Stromal cell of bone marrow (primary cell): ENCODE data around the gene ZNF407.

ENCODE experiments used
- DNase-seq: peaks from one replicate; pipeline ENCODE4 v3.0.0-alpha.2; 2012; ENCODE audit warnings: low read depth

Gene ZNF407

DNA sequence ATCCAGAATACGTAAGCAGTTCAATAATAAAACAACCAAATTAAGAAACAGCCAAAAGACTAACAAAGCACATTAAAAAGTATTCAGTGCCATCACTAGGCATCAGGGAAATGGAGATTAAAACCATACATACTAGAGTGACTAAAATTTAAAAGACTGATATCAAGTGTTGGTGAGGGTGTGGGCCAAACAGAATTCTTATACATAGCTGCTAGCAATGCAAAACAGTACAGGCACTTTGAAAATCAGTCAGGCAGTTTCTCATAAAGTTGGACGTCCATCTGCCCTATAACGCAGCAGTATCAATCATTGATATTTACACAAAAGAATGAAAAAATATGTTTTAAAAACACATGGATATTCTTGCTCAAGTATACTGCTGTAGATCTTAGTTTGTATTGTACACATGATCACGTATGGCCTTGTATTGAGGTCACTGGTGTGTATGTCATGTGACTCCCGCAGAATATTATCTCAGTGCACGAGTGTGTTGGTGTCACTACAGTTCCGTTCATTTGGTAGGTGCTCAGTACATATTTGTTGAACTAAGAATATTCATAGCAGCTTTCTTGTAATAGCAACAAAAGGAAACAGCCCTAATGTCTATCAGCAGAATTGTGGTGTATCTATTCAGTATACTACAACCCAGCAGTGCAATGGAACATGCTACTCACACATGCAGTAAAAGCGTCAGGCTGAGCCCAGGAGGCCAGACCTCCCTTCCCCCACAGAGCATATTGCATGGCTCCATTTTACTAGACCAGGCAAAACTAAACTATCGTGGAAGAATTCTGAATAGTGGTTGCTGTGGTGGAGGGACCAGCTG, 28.6 kb downstream of the ZNF407 start:
- DNase-seq = no peak

DNA sequence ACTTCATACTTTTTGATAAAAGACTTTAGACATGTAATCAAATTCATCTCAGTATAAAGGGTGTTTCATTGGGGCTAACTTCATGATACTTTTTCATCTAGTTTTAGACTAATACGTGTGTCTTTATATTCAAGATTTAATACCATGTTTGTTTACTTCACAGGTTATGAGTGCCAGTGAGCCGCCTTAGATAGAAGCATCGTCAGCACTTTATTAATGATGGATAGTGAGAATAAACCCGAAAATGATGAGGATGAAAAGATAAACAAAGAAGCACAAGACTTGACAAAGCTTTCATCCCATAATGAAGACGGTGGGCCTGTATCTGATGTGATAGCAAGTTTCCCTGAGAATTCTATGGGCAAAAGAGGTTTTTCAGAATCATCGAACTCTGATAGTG, 33.1 kb downstream of the ZNF407 start:
- DNase-seq = no peak

DNA sequence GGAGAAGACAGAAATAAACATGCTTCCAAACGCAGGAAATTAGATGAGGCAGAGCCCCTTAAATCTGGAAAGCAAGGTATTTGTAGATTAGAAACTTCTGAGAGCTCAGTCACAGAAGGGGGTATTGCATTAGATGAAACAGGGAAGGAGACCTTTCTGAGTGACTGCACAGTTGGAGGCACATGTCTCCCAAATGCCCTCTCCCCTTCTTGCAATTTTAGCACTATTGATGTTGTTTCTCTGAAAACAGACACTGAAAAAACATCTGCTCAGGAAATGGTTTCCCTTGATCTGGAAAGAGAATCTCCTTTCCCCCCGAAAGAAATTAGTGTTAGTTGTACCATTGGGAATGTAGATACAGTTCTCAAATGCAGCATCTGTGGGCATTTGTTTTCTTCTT, 33.5 kb downstream of the ZNF407 start:
- DNase-seq = no peak

DNA sequence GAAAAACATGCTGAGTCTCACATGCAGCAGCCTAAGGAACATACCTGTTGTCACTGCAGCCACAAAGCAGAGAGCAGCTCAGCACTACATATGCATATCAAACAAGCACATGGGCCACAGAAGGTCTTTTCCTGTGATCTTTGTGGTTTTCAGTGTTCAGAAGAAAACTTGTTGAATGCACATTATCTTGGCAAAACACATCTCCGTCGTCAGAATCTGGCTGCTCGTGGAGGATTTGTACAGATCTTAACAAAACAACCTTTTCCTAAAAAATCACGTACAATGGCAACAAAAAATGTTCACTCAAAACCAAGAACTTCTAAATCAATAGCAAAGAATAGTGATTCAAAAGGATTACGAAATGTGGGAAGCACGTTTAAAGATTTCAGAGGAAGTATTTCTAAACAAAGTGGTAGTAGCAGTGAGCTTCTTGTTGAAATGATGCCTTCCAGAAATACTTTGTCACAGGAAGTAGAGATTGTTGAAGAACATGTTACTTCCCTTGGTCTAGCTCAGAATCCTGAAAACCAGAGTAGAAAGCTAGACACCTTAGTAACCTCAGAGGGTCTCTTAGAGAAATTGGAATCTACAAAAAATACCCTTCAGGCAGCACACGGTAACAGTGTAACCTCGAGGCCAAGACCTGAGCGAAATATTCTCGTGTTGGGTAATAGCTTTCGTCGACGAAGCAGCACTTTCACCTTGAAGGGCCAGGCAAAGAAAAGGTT, 34.1 kb downstream of the ZNF407 start:
- no peak for DNase-seq

DNA sequence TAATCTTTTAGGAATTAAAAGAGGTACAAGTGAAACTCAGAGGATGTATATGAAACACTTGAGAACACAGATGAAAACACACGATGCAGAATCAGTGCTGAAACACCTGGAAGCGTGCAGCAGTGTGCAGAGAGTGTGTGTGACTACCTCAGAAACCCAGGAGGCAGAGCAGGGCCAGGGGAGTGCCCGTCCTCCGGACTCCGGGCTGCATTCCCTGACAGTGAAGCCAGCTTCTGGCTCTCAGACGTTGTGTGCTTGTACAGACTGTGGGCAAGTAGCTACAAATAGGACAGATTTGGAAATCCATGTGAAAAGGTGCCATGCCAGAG, 34.6 kb downstream of the ZNF407 start:
- no peak for DNase-seq

DNA sequence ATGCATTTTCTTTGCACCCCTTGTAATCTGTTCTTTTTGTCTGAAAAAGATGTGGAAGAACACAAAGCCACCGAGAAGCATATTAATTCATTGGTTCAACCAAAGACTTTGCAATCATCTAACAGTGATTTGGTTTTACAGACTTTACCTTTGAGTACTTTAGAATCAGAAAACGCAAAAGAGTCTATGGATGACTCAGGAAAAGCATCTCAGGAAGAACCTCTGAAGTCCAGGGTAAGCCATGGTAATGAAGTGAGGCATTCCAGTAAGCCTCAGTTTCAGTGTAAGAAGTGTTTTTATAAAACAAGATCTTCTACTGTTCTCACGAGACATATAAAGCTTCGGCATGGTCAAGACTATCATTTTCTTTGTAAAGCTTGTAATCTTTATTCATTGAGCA, 35.2 kb downstream of the ZNF407 start:
- no peak for DNase-seq

DNA sequence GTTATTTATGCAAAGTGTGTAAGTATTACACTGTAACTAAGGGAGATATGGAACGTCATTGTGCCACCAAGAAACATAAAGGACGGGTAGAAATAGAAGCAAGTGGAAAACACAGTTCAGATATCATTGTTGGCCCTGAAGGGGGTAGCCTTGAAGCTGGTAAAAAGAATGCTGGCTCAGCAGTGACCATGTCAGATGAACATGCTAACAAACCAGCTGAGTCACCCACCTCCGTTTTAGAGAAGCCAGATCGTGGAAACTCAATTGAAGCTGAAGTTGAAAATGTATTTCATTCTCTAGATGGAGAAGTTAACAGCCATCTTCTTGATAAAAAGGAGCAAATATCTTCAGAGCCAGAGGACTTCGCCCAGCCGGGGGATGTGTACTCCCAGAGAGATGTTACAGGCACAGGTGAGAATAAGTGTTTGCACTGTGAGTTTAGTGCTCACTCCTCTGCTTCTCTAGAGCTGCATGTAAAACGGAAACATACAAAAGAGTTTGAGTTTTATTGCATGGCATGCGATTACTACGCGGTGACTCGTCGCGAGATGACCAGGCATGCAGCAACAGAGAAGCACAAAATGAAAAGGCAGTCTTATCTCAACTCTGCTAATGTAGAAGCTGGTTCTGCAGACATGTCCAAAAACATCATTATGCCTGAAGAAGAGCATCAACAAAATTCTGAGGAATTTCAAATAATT, 36.1 kb downstream of the ZNF407 start:
- DNase-seq = no peak

DNA sequence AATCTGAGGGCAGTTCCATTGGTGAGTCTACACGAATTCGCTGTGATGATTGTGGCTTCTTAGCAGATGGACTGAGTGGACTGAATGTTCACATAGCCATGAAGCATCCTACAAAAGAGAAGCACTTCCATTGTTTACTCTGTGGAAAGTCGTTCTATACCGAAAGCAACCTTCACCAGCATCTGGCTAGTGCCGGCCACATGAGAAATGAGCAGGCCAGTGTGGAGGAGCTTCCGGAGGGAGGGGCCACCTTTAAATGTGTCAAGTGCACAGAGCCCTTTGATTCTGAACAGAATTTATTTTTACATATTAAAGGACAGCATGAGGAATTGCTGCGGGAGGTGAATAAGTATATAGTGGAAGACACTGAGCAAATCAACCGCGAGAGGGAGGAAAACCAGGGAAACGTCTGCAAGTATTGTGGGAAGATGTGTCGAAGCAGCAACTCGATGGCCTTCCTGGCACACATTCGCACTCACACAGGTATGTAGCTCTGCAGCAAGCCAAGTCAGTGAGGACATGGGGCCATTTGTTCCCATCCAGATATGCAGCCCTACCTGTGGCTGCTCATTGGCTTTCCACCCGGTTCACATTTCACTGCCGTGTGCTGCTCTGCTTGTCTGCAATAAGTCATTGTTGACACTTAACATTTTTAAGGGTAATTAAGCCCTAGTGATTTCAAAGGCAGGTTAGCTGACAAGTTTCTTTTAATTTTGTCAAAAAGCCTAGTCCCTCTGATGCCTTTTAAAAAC, 37.7 kb downstream of the ZNF407 start:
- no peak for DNase-seq

DNA sequence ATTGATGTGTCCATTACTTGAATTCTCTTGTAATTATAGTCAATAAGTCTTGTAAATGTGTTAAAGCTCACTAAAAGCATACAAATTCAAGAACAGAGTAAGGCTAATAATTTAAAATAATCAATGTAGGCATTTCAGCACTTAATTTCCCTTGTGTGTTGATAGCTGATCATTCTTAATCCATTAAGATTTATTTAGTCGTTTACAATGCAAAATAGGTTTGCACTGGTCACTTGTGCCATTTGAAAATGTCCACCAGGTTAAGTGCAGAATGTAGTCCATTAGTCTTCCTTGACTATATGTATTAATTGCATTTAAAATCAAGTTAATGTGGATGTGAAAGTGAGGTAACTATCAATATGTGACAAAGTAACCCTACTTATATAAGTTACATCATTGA, 39.4 kb downstream of the ZNF407 start:
- DNase-seq = no peak

DNA sequence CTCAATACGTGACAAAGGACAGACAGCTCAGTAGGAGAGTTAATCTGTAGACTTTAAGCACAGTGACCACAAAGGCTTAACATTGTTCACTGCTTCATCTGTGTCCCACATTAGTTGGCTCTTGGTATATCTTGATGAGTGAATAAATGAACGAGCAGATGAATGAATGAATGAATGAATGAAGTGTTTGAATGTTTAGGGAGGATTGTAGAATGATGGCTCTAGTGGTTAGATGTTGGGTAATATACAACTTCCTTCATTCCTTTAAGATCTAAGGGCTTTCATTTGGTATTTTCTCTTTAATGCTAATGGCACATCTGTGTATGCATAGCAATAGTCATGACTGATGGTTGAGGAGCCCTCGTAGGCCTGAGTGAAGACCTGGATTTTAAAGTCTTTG, 40.5 kb downstream of the ZNF407 start:
- no peak for DNase-seq

DNA sequence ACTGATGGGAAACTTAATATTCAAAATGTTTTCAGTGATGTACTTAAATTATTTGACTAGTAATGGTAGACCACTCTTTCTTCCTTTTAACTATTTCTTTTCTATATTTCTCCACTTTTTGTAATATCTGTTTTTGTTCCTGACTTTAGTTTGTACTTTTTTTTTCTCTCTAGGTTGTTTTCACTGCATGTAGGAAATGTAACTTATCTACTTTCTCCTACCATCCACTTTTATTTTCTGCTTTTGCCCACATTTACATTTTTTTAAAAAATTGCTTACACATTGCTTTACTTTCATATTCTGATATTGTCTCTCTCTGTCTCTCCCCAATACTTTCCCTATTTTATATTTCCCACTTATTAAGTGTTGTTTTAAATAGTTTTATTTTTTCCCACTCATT, 47.0 kb downstream of the ZNF407 start:
- no peak for DNase-seq

DNA sequence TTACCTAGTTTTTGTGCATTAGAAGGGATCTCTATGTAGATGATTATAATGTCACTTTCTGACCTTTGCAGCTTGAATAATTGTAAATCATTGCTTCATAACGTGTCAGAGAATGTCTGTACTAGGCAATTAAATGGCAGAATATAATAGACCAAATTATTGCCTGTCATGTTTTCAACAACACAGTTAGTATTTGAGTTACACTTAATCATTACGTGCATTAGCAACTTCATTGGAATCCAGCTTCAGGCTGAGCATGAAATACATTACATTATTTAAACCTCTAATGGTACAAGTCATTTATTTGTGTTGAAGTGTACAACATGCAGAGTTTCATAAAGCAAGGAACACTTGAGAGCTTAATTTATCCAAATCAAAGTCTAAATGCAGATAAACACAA, 48.0 kb downstream of the ZNF407 start:
- no peak for DNase-seq

DNA sequence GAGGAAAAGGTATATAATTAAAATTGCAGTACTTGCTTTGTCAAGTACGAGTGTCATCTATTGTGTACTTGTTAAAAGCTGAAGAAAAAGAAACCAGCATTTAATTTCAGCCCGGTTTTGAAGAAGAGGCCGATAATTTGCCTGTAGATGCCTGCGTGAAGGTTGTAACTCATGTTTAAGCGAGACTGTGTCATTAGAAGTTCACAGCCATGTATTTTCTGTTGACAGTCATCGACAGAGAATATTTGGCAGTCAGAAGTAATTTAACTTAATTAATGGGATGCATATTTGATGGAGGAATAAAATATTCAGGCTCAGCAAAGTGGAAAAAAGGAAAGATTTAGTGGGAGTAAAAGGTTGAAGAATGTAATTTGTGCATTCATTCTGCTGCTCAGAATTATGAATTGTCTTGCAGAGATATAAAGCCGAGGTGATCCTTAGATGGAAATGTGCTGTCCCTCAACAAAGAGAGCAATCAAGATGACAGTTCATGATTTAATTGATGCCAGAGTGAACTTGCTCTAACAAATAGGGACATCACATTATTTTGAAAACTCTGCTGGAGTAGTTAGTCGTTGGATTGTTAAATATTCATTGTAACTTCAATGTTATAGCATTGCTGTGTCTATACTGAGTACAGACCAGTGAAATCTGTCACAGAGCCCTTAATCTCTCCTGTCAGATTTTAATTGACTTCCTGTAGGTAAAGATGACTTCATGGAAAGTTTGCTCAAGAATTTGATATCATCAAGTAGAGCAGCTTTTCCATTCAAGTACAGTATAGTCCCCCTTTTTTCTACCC, 53.9 kb downstream of the ZNF407 start:
- DNase-seq = no peak

DNA sequence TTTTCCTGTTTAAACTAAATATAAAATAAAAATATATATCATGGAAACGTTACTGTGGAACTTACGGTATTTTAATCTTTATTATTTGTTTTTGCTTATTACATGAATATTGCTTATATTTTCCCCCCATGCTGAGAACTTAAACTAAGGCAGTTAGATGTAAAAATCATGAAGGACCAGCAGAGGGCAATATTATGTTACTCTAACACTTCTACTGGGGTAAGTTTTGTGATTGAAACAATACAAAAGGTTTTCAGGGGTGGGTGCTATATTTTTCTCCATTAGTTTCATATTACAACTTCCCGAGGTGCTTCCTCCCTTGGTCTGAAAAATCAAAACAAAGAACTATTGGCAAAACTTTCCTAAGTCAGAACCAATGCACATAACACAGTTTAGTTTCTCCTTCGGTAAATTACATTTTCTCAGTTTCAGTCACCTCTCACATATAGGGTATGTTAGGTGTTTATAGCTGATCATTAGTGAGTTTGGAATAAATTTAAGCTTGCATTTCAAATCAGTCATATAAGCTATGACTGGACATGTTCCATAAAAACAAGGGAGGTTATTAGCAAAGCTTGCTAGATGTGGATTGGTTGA, 54.8 kb downstream of the ZNF407 start:
- DNase-seq = peak; percentile 23

DNA sequence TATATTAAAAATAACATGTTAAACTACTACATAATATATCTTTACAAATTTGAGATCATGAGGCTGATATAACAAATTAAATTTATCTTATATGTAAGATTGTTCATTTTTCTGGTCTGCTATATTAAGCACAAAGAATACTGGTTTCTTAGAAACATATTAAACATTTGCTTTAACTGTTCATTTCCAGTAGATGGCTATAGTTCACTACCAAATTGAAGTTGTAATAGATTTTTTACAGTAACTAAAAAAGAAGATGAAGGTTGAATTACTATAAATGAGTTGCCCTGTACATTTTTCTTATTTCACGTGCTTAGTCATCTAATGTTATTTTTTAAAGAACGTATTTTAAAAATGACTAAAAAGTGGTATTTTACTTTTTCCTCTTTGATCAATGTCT, 57.0 kb downstream of the ZNF407 start:
- DNase-seq = peak; percentile 19

DNA sequence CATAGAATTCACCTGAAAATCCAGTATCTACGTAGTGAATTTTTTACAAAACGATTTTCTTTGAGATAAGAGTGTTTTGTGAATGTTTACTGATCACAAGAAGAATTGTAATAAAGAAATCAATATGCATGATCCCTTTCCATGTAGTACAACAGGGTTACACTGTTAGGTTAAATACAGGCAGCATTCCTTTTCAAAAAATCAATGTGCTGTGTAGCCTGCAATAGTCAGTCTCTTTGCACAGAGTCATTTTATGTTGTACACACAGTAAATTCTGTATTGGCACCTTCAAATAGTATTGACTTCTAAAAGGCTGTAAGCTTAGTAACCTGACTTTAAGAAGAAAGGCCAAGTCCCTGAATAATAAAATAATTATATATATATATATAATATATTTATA, 63.3 kb downstream of the ZNF407 start:
- DNase-seq = no peak

DNA sequence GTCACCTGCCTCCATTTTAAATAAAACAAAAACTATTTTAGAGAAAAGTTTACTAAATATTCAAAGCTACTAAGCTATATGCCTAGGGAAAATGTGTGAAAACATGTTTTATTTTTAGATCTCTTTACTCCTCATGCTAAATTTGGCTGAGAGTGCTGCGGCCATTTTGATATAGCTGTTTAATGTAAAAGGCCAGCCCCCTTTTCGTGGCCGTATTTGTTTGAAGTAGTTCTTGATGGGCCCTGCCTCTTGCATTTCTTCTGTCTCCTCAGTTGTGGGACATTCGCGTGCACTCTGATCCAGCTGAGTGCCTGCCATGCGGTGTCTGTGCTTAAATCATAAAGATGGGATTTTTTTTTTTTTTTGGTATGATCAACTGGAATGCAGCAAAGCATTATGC, 64.0 kb downstream of the ZNF407 start:
- no peak for DNase-seq

DNA sequence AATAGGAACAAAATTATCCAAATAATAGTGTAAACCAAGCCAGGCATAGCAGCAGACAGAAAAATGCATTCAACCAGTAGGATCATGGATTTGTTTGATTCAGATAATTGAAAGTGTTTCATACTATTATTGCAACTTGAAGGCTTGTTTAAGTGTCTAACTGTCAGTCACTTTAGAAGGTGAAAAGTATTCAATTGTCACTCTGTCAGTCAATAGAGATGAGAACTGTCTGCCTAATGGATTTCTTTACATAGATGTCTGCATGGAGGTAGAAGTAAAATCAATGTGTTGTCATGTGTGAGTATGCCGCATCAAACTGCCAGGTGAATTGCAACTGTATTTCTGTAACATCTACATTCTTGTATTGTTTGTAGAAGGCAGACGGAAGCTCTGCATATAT, 65.0 kb downstream of the ZNF407 start:
- no peak for DNase-seq

DNA sequence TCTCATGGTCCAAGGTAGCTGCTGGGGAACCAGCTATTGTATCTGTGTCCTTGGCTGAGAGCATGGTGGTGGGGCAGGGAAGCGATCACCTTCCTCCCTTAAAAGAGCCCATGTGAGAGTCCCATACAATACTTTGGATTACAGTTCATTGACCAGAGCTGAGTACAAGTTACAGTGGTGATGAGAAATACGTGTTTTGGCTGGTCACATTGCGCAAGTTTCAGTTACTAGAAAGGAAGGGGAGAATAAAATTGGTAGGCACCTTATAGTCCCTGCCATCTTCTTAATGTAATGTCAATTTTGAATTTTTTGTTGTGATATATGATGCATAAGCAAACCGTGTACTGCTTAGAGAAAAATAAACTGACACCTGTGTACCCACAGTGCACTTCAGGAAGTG, 67.7 kb downstream of the ZNF407 start:
- DNase-seq = no peak

DNA sequence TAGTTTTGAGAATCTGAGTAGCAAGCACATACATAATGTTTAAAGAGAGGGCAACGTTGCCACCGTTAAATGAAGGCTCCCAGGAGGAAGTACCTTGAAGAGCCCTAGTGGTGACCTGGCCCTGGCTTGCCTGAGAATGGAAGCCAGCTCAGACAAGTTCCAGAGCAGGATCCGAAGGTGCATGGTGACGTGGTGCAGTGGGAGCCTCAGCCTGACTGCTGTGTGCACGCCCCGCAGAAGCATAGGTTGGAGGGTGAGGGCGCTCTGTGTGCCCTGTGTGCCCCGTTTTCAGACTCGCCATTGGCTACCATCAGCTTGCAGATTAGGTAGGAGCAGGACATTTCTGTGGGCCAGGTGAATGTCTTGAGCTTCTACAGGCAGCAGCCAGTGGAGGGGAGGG, 68.2 kb downstream of the ZNF407 start:
- no peak for DNase-seq

DNA sequence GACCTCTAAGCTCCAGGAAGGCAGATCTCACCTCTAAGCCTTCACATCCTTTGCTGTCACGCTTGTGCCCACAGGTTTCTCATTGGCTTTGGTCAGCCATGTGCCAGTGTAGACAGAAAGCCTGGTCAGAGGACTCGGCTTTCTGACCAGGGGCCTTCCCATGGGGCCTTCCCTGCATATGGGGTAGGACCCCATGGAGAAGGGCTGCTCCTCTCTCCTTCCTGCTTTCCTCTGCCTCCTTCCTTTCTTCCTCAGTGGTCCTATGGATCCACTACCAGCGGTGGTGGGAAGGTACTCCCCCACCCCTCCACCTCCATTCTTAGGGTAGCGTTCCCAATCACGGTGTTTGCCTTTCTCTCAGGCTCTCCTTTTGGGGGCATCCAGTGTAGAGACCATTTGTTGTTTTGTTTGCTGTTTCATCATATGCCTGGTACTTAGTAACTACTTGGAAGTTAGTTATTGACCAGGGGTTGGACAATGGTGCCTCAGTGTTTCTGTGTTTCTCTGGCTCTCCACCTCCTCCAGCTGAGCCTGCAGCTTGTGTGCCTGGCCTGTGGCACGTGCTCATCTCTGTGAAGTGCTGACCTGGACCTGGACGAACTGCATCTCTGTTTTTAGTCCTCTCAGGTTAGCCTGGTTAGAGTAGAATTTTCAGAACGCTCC, 71.6 kb downstream of the ZNF407 start:
- DNase-seq = no peak
